GM21786 (cell line): ENCODE results near the gene JAKMIP2.
"Not testable (repeated sequence)": the region's sequence is repeated elsewhere in the genome, so short reads cannot be mapped to it uniquely, and the experiment has no call there.

ENCODE experiments used
- ATAC-seq: cut with Tn5 transposase; IDR thresholded peaks from one replicate; pipeline ENCODE4 v1.9.1; 2021; ENCODE audit not compliant: unreplicated experiment

JAKMIP2 gene

GRCh38 chr5:147748590-147748989 is 33.9 kb downstream of the JAKMIP2 start:
- ATAC-seq, result no peak

GRCh38 chr5:147746986-147747385 is 35.5 kb downstream of the JAKMIP2 start:
- no peak for ATAC-seq

GRCh38 chr5:147743678-147744374 is 38.7 kb downstream of the JAKMIP2 start:
- no peak for ATAC-seq

GRCh38 chr5:147743012-147743411 is 39.5 kb downstream of the JAKMIP2 start:
- no peak for ATAC-seq

- ATAC-seq, result no peak
Measured at GRCh38 chr5:147742151-147742550, 40.4 kb downstream of the JAKMIP2 start.

- no peak for ATAC-seq
Measured at GRCh38 chr5:147740864-147741263, 41.7 kb downstream of the JAKMIP2 start.

- ATAC-seq, result no peak
Measured at GRCh38 chr5:147737921-147738320, 44.6 kb downstream of the JAKMIP2 start.

GRCh38 chr5:147735621-147736125 is 46.9 kb downstream of the JAKMIP2 start:
- no peak for ATAC-seq

- no peak for ATAC-seq
Measured at GRCh38 chr5:147734894-147735293, 47.6 kb downstream of the JAKMIP2 start.

- no peak for ATAC-seq
Measured at GRCh38 chr5:147733075-147733474, 49.5 kb downstream of the JAKMIP2 start.

GRCh38 chr5:147732291-147732883 is 50.1 kb downstream of the JAKMIP2 start:
- no peak for ATAC-seq

GRCh38 chr5:147731431-147732290 is 50.9 kb downstream of the JAKMIP2 start:
- no peak for ATAC-seq

- ATAC-seq, result no peak
Measured at GRCh38 chr5:147727200-147727599, 55.3 kb downstream of the JAKMIP2 start.

GRCh38 chr5:147721191-147721960 is 61.2 kb downstream of the JAKMIP2 start:
- not testable (repeated sequence) for ATAC-seq

- no peak for ATAC-seq
Measured at GRCh38 chr5:147713550-147714295, 68.8 kb downstream of the JAKMIP2 start.

GRCh38 chr5:147712598-147712997 is 69.9 kb downstream of the JAKMIP2 start:
- no peak for ATAC-seq

GRCh38 chr5:147712019-147712418 is 70.5 kb downstream of the JAKMIP2 start:
- ATAC-seq, result no peak

GRCh38 chr5:147711019-147711418 is 71.5 kb downstream of the JAKMIP2 start:
- ATAC-seq, result no peak

- ATAC-seq, result no peak
Measured at GRCh38 chr5:147708708-147709107, 73.8 kb downstream of the JAKMIP2 start.

GRCh38 chr5:147704544-147704943 is 78.0 kb downstream of the JAKMIP2 start:
- no peak for ATAC-seq
